ENCODE data around the gene ITGA11. TPM values are rescaled to one million over a fixed set of nuclear protein-coding genes. Genes with fewer than 3 reads are reported as not detected.

Gene ITGA11
- total RNA-seq, 2 donors from 2014 or later: 0.99 to 1.0 TPM

DNA sequence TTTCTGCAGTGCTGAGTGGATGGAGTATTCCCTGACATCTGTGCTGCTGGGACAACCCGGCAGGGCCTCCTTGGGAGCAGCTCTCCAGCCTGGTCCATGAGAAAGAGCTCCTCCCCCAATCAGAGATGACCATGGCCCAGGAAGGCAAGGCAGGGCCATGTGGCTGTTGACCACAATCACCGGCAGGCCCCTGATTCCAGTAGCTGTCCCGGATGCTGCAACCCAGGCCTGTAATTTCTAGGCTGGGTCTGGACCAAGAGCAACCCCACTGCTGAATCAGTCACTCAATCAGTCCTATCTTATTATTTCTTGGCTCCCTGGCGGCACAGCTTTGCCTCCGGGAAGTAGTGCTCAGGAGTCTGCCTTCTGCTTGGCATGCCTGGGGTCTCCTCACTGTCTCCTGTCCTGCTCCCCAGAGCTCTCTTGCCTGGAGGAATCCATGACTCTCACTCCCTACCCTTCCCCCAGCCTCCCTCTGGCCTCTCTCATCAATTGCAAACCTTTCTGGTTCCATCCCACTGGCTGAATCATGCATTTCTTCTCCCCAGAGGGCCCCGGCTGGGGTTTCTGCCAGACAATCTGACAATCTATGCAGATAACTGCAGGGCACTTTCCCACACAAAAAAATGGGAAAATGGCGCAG, 32.6 kb upstream of the ITGA11 start:
- H3K4me1 ChIP-seq: peaks cover 3% of the 10 kb centered on the region
- no peak for TF ChIP-seq POLR2A (IDR thresholded peaks at IDR 0.05)
- TF ChIP-seq, protein P1, sequence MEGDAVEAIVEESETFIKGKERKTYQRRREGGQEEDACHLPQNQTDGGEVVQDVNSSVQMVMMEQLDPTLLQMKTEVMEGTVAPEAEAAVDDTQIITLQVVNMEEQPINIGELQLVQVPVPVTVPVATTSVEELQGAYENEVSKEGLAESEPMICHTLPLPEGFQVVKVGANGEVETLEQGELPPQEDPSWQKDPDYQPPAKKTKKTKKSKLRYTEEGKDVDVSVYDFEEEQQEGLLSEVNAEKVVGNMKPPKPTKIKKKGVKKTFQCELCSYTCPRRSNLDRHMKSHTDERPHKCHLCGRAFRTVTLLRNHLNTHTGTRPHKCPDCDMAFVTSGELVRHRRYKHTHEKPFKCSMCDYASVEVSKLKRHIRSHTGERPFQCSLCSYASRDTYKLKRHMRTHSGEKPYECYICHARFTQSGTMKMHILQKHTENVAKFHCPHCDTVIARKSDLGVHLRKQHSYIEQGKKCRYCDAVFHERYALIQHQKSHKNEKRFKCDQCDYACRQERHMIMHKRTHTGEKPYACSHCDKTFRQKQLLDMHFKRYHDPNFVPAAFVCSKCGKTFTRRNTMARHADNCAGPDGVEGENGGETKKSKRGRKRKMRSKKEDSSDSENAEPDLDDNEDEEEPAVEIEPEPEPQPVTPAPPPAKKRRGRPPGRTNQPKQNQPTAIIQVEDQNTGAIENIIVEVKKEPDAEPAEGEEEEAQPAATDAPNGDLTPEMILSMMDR (IDR thresholded peaks at IDR 0.05): no peak
- no peak overlapping the region for H3K4me3 ChIP-seq
- H3K27ac ChIP-seq: no peak overlapping the region
- no peak for ATAC-seq
- peak in 1 of 4 donors; percentile 24 for DNase-seq
- H3K9me3 ChIP-seq: peaks cover 0 to 3% (median 0%) of the 10 kb centered on the region in 3 donors
- WGBS, 2 donors: 67 to 93% methylated on average over 4 to 7 of the region's 7 CpGs
- no peaks in the 10 kb centered on the region for H3K36me3 ChIP-seq (replicated peaks in 1 of 2; ENCODE audit: insufficient read depth in 1 of 2, low read depth in 2 of 2)
- no peaks in the 10 kb centered on the region for H3K27me3 ChIP-seq
- intact Hi-C loops (cut with DNase I): no loop called here

GRCh38 chr15:68463996-68464395, 32.0 kb upstream of the ITGA11 start:
- H3K9me3 ChIP-seq: peaks cover 0 to 3% (median 0%) of the 10 kb centered on the region in 3 donors
- H3K4me1 ChIP-seq: no peaks in the 10 kb centered on the region
- no peak for ATAC-seq
- 72 to 81% methylated on average over 3 of the region's 3 CpGs for WGBS, 2 donors
- no peak for DNase-seq
- no peak overlapping the region for H3K27ac ChIP-seq
- H3K36me3 ChIP-seq (replicated peaks in 1 of 2; ENCODE audit: insufficient read depth in 1 of 2, low read depth in 2 of 2): no peaks in the 10 kb centered on the region
- intact Hi-C loops (cut with DNase I): no loop called here
- H3K4me3 ChIP-seq: no peak overlapping the region
- TF ChIP-seq POLR2A (IDR thresholded peaks at IDR 0.05): no peak
- no peaks in the 10 kb centered on the region for H3K27me3 ChIP-seq

DNA sequence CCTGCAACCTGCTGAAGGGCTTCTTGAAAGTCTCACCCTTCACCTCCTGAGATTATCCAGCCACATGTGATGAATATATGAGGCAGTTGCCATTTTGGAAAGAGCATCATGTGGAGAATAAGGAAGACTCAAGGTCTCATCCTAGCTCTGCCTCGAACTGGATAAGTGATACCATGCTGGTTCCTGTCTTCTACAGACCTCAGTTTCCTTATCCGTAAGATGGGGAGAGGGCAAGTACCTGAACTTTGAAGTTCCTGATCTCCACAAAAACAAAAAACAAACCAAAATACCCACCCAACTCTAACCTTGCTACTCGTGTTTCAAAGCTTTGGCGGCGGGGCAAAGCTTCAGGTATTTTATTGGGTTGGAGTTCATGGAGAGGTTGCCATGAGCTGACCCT, 31.5 kb upstream of the ITGA11 start:
- WGBS, 2 donors: 67 to 79% methylated on average over 5 of the region's 5 CpGs
- ATAC-seq (no peak), DNase-seq (no peak)
- no peak overlapping the region for H3K27ac ChIP-seq
- intact Hi-C loops (cut with DNase I): no loop called here
- no peaks in the 10 kb centered on the region for H3K27me3 ChIP-seq
- TF ChIP-seq, protein P1 (IDR thresholded peaks at IDR 0.05): no peak
- TF ChIP-seq POLR2A (IDR thresholded peaks at IDR 0.05): no peak
- no peaks in the 10 kb centered on the region for H3K36me3 ChIP-seq (replicated peaks in 1 of 2; ENCODE audit: insufficient read depth in 1 of 2, low read depth in 2 of 2)
- no peak overlapping the region for H3K4me3 ChIP-seq
- peaks cover 0 to 3% (median 0%) of the 10 kb centered on the region in 3 donors for H3K9me3 ChIP-seq
- H3K4me1 ChIP-seq: no peaks in the 10 kb centered on the region

DNA sequence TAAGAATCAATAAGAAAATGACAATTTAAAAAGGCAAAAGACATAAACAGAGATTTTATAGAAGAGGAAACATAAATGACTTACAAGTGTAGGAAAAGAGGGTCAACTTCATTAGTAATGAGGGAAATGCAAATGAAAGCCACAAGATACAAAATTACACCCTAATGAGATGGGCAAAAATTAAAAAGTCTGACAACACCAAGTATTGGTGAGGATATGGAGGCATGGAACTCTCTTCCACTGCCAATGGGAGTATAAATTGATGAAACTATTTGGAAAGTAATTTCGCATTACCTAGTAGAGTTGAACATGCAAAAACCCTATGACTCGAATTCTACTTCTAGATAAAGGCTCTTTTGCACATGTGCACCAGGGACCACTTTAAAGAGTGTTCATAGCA, 28.2 kb upstream of the ITGA11 start:
- WGBS, 2 donors: 37 to 58% methylated on average over 1 to 2 of the region's 2 CpGs
- intact Hi-C loops (cut with DNase I): no loop called here
- H3K4me3 ChIP-seq: no peak overlapping the region
- no peaks in the 10 kb centered on the region for H3K4me1 ChIP-seq
- ATAC-seq (no peak), DNase-seq (no peak)
- TF ChIP-seq, protein P1 (IDR thresholded peaks at IDR 0.05): no peak
- TF ChIP-seq POLR2A (IDR thresholded peaks at IDR 0.05): no peak
- H3K9me3 ChIP-seq: peaks cover 0 to 3% (median 0%) of the 10 kb centered on the region in 3 donors
- no peaks in the 10 kb centered on the region for H3K27me3 ChIP-seq
- H3K36me3 ChIP-seq (replicated peaks in 1 of 2; ENCODE audit: insufficient read depth in 1 of 2, low read depth in 2 of 2): no peaks in the 10 kb centered on the region
- H3K27ac ChIP-seq: no peak overlapping the region

DNA sequence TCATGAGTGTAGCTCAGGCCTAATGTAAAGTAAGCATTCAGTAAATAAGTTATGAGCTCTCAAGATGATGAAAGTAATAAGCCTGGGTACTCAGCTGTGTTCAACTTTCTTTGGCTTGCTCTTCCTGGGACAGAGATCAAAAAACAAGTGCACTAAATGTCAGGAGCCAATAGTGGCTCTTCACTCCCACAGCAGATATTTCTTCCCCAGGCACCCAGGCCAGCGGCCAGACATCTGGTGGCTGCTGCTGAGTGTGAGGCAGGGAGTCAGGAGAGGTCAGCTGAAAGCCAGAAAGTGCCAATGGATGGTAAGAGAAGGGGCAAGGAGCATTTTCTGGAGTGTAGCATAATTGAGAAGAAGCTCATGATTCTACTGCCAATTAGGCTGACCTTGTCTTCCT, 18.2 kb upstream of the ITGA11 start:
- Histone ChIP-seq H3K9me3 (no peaks in the 10 kb centered on the region), H3K27me3 (no peaks in the 10 kb centered on the region), H3K4me1 (no peaks in the 10 kb centered on the region), H3K36me3 (replicated peaks in 1 of 2; ENCODE audit: insufficient read depth in 1 of 2, low read depth in 2 of 2) (no peaks in the 10 kb centered on the region), H3K27ac (no peak overlapping the region), H3K4me3 (no peak overlapping the region)
- DNase-seq: no peak
- TF ChIP-seq, protein P1 (IDR thresholded peaks at IDR 0.05): no peak
- no peak for TF ChIP-seq POLR2A (IDR thresholded peaks at IDR 0.05)
- WGBS, 2 donors: 75 to 86% methylated on average over 1 of the region's 1 CpG
- intact Hi-C loops (cut with DNase I): no loop called here
- no peak for ATAC-seq
